H9 (cell line): ENCODE results near the gene ZBTB25. TPM values are rescaled to one million over a fixed set of nuclear protein-coding genes. Genes with fewer than 3 reads are reported as not detected.
A peak's percentile ranks its signal among the peaks of the same experiment; 100 is the strongest.

Source experiments
- DNase-seq: peaks from one replicate; pipeline ENCODE4 v3.0.0-alpha.2; 2017
- H2AFZ ChIP-seq: one replicate; pipeline ENCODE4 v1.6.1; 2013; ENCODE audit warnings: mild to moderate bottlenecking, low read length, control low read depth, moderate library complexity
- H2AK5ac ChIP-seq: 2 replicates; pipeline ENCODE4 v1.6.1; 2013; ENCODE audit warnings: low read length, control low read depth, mixed read lengths; ENCODE audit not compliant: insufficient read length
- H2BK120ac ChIP-seq: one replicate; pipeline ENCODE4 v1.6.1; 2013; ENCODE audit warnings: low read depth, mild to moderate bottlenecking, low read length, control low read depth, inconsistent platforms; ENCODE audit not compliant: poor library complexity, severe bottlenecking
- H2BK12ac ChIP-seq: 2 replicates; pipeline ENCODE4 v1.6.1; 2013; ENCODE audit warnings: low read length, control low read depth, mixed read lengths, low read depth; ENCODE audit not compliant: insufficient read length
- H2BK15ac ChIP-seq: 2 replicates; pipeline ENCODE4 v1.6.1; 2013; ENCODE audit warnings: low read depth, low read length, control low read depth
- H2BK20ac ChIP-seq: one replicate; pipeline ENCODE4 v1.6.1; 2013; ENCODE audit warnings: low read depth, mild to moderate bottlenecking, low read length, control low read depth, inconsistent platforms; ENCODE audit not compliant: poor library complexity, severe bottlenecking
- H2BK5ac ChIP-seq: 2 replicates; pipeline ENCODE4 v1.6.1; 2013; ENCODE audit warnings: low read length, control low read depth, mixed read lengths; ENCODE audit not compliant: insufficient read length
- H3K14ac ChIP-seq: 2 replicates; pipeline ENCODE4 v1.6.1; 2013; ENCODE audit warnings: low read length, control low read depth; ENCODE audit not compliant: insufficient read depth
- H3K18ac ChIP-seq: 2 replicates; pipeline ENCODE4 v1.6.1; 2013; ENCODE audit warnings: low read depth, mild to moderate bottlenecking, mixed read lengths, low read length, control low read depth; ENCODE audit not compliant: insufficient read length
- H3K23ac ChIP-seq: 2 replicates; pipeline ENCODE4 v1.6.1; 2013; ENCODE audit warnings: low read length, control low read depth, mixed read lengths, low read depth; ENCODE audit not compliant: insufficient read length
- H3K23me2 ChIP-seq: 2 replicates; pipeline ENCODE4 v1.6.1; 2013; ENCODE audit warnings: low read depth, mild to moderate bottlenecking, mixed read lengths, low read length, control low read depth; ENCODE audit not compliant: insufficient read length, poor library complexity, severe bottlenecking
- H3K27ac ChIP-seq: 2 replicates; pipeline ENCODE4 v1.5.1; 2013; ENCODE audit warnings: low read length, control low read depth, mixed read lengths, low read depth; ENCODE audit not compliant: insufficient read length
- H3K27me3 ChIP-seq: 2 replicates; pipeline ENCODE4 v1.6.1; 2013; ENCODE audit warnings: low read length, control low read depth, inconsistent platforms; ENCODE audit not compliant: insufficient read depth
- H3K4ac ChIP-seq: 2 replicates; pipeline ENCODE4 v1.6.1; 2013; ENCODE audit warnings: low read depth, mild to moderate bottlenecking, control low read depth, inconsistent platforms, low read length, moderate library complexity
- H3K4me1 ChIP-seq: 2 replicates; pipeline ENCODE4 v1.6.1; 2013; ENCODE audit warnings: low read length, control low read depth, inconsistent platforms; ENCODE audit not compliant: insufficient read depth
- H3K4me2 ChIP-seq: 2 replicates; pipeline ENCODE4 v1.6.1; 2013; ENCODE audit warnings: low read length, control low read depth, mixed read lengths; ENCODE audit not compliant: insufficient read length, insufficient read depth
- H3K56ac ChIP-seq: 2 replicates; pipeline ENCODE4 v1.6.1; 2013; ENCODE audit warnings: low read depth, mild to moderate bottlenecking, mixed read lengths, low read length, control low read depth; ENCODE audit not compliant: insufficient read length
- H3K79me1 ChIP-seq: 2 replicates; pipeline ENCODE4 v1.6.1; 2013; ENCODE audit warnings: low read depth, mild to moderate bottlenecking, moderate library complexity, low read length, control low read depth, inconsistent platforms; ENCODE audit not compliant: insufficient read depth, poor library complexity, severe bottlenecking
- H3K79me2 ChIP-seq: 2 replicates; pipeline ENCODE4 v1.6.1; 2013; ENCODE audit warnings: low read length, control low read depth, inconsistent platforms; ENCODE audit not compliant: insufficient read depth
- H3K9ac ChIP-seq: 2 replicates; pipeline ENCODE4 v1.6.1; 2013; ENCODE audit warnings: low read length, control low read depth, mixed read lengths; ENCODE audit not compliant: insufficient read length; ENCODE audit errors: extremely low read depth
- H3K9me3 ChIP-seq: one replicate; pipeline ENCODE4 v1.6.1; 2013; ENCODE audit warnings: low read depth, low read length, inconsistent platforms; ENCODE audit not compliant: control insufficient read depth
- H3T11ph ChIP-seq: one replicate; pipeline ENCODE4 v1.6.1; 2013; ENCODE audit warnings: mild to moderate bottlenecking, low read length, control low read depth, inconsistent platforms
- H4K20me1 ChIP-seq: one replicate; pipeline ENCODE4 v1.6.1; 2013; ENCODE audit not compliant: control insufficient read depth, insufficient read length, insufficient read depth
- H4K5ac ChIP-seq: 2 replicates; pipeline ENCODE4 v1.6.1; 2013; ENCODE audit warnings: low read depth, mild to moderate bottlenecking, mixed read lengths, low read length, control low read depth; ENCODE audit not compliant: insufficient read length
- H4K8ac ChIP-seq: replicated peaks from 2 replicates; pipeline ENCODE4 v1.6.1; 2013; ENCODE audit warnings: low read length, control low read depth, mixed read lengths, low read depth; ENCODE audit not compliant: insufficient read length
- H4K91ac ChIP-seq: 2 replicates; pipeline ENCODE4 v1.6.1; 2013; ENCODE audit warnings: low read depth, mild to moderate bottlenecking, moderate library complexity, mixed read lengths, low read length, control low read depth; ENCODE audit not compliant: insufficient read length
- H3K27ac Mint-ChIP-seq, 3 experiments: 2 replicates in 2 of 3; 3 replicates in 1 of 3; pipeline ENCODE4 v1.8.0; 2020 to 2021; ENCODE audit warnings: mixed read lengths in 3 of 3, mild to moderate bottlenecking in 1 of 3, moderate library complexity in 1 of 3
- H3K27me3 Mint-ChIP-seq: 2 replicates; pipeline ENCODE4 v1.8.0; 2021; ENCODE audit warnings: low read depth, mild to moderate bottlenecking, moderate library complexity, mixed read lengths
- H3K36me3 Mint-ChIP-seq, 3 experiments: 2 replicates in 2 of 3; 3 replicates in 1 of 3; pipeline ENCODE4 v1.8.0; 2020 to 2021; ENCODE audit warnings: low read depth in 3 of 3, mixed read lengths in 3 of 3; ENCODE audit not compliant: insufficient read depth in 1 of 3
- H3K4me1 Mint-ChIP-seq, 2 experiments: 2 replicates each; pipeline ENCODE4 v1.8.0; 2020; ENCODE audit warnings: mixed read lengths in 2 of 2
- H3K4me3 Mint-ChIP-seq, 2 experiments: 2 replicates in 1 of 2; 3 replicates in 1 of 2; pipeline ENCODE4 v1.8.0; 2020 to 2021; ENCODE audit warnings: mild to moderate bottlenecking in 2 of 2, mixed read lengths in 2 of 2, moderate library complexity in 1 of 2
- H3K9me3 Mint-ChIP-seq, 2 experiments: 2 replicates in 1 of 2; 3 replicates in 1 of 2; pipeline ENCODE4 v1.8.0; 2020; ENCODE audit warnings: mild to moderate bottlenecking in 2 of 2, mixed read lengths in 2 of 2, moderate library complexity in 1 of 2
- WGBS: extraction: QIAGEN DNeasy Blood & Tissue Kit; methylation state at CpG from one replicate; pipeline ENCODE4 v1.1.7; 2013; ENCODE audit warnings: missing lambda C conversion rate, low lambda C conversion rate, mixed read lengths; ENCODE audit not compliant: insufficient read length; ENCODE audit errors: extremely low coverage; 5-methylcytosine and 5-hydroxymethylcytosine counted together
- total RNA-seq: library from RNA; stranded (reverse); gene quantifications from 2 replicates; pipeline ENCODE4 v1.2.1, GENCODE V29; 2021
- TF ChIP-seq, protein P1 (sequence below): fragments of 200-600 bp; sonication (generic); conservative IDR thresholded peaks from 3 replicates; pipeline ENCODE4 v1.8.0; 2021; ENCODE audit warnings: antibody characterized with exemption, mild to moderate bottlenecking

The ZBTB25 gene
- total RNA-seq, 1 experiment from 2014 or later = 8.2 TPM

DNA sequence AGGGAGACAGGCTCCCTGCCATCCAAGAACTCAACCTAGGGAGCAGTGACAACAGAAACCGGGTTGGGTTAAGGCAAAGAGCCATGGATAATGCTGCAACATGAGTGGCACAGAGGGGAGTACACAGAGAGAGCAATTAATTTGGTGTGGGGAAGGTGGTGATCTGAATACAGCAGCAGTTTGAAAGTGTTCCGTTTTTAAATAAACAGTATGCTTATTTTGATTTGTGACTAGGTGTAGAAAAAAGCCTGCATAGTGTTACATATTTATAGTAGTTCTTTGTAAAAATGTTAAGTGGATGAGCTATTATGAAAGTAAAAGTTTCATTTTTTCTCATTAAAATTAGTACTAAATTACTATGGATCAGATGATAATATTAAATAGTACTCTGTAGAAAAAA is 29.6 kb downstream of the ZBTB25 start:
- Histone ChIP-seq H4K91ac (no peak overlapping the region), H3K9me3 (no peaks in the 10 kb centered on the region), H4K20me1 (no peaks in the 10 kb centered on the region), H4K8ac (no peak overlapping the region), H2BK120ac (no peak overlapping the region), H3K27ac (no peak overlapping the region), H3K4me2 (no peak overlapping the region), H2BK20ac (no peak overlapping the region), H2AK5ac (no peak overlapping the region), H3K18ac (no peak overlapping the region), H2BK15ac (no peak overlapping the region), H3T11ph (no peak overlapping the region), H2BK5ac (no peak overlapping the region), H3K23ac (no peak overlapping the region), H3K4ac (no peak overlapping the region), H3K56ac (no peak overlapping the region), H2AFZ (no peak overlapping the region), H3K23me2 (no peaks in the 10 kb centered on the region), H3K9ac (no peak overlapping the region), H2BK12ac (no peak overlapping the region), H3K14ac (no peak overlapping the region), H4K5ac (no peak overlapping the region), H3K79me1 (no peaks in the 10 kb centered on the region), H3K79me2 (no peaks in the 10 kb centered on the region), H3K27me3 (no peaks in the 10 kb centered on the region), H3K4me1 (no peaks in the 10 kb centered on the region)
- no peaks in the 10 kb centered on the region for H3K27me3 Mint-ChIP-seq
- no peaks in the 10 kb centered on the region for H3K9me3 Mint-ChIP-seq
- TF ChIP-seq, protein P1, sequence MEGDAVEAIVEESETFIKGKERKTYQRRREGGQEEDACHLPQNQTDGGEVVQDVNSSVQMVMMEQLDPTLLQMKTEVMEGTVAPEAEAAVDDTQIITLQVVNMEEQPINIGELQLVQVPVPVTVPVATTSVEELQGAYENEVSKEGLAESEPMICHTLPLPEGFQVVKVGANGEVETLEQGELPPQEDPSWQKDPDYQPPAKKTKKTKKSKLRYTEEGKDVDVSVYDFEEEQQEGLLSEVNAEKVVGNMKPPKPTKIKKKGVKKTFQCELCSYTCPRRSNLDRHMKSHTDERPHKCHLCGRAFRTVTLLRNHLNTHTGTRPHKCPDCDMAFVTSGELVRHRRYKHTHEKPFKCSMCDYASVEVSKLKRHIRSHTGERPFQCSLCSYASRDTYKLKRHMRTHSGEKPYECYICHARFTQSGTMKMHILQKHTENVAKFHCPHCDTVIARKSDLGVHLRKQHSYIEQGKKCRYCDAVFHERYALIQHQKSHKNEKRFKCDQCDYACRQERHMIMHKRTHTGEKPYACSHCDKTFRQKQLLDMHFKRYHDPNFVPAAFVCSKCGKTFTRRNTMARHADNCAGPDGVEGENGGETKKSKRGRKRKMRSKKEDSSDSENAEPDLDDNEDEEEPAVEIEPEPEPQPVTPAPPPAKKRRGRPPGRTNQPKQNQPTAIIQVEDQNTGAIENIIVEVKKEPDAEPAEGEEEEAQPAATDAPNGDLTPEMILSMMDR = no peak
- WGBS = no CpG with 5 or more reads among the region's 2 CpGs
- no peak overlapping the region for H3K4me3 Mint-ChIP-seq
- H3K36me3 Mint-ChIP-seq = no peaks in the 10 kb centered on the region; a peak in 1 of 7 replicates
- DNase-seq = no peak
- peak overlapping the region in 1 of 3 experiments; percentile 5; a peak in 1 of 7 replicates for H3K27ac Mint-ChIP-seq
- H3K4me1 Mint-ChIP-seq = peaks cover 6 to 11% of the 10 kb centered on the region in 2 experiments
